22Rv1 (cell line): ENCODE measurements around the gene FAM120B.

Source experiments
- H3K27ac ChIP-seq: fragments of 450-650 bp; 2 replicates; pipeline ENCODE4 v1.5.1; 2017
- CTCF ChIP-seq: fragments of 450-650 bp; IDR thresholded peaks from 2 replicates; pipeline ENCODE4 v1.5.1; 2017; ENCODE audit warnings: mild to moderate bottlenecking
- ZFX ChIP-seq: fragments of 450-650 bp; IDR thresholded peaks from 2 replicates; pipeline ENCODE4 v1.6.1; 2017; ENCODE audit warnings: antibody characterized with exemption, borderline replicate concordance

The FAM120B gene

GRCh38 chr6:170372380-170373325, 66.1 kb downstream of the FAM120B start:
- TF ChIP-seq ZFX (no peak), CTCF (no peak)
- H3K27ac ChIP-seq: peak overlapping the region; percentile 62

GRCh38 chr6:170374571-170375444, 68.2 kb downstream of the FAM120B start:
- no peak overlapping the region for H3K27ac ChIP-seq
- TF ChIP-seq ZFX: no peak
- no peak for TF ChIP-seq CTCF

- no peak overlapping the region for H3K27ac ChIP-seq
- TF ChIP-seq ZFX: no peak
- TF ChIP-seq CTCF: no peak
Measured at GRCh38 chr6:170375661-170376060, 69.1 kb downstream of the FAM120B start.

DNA sequence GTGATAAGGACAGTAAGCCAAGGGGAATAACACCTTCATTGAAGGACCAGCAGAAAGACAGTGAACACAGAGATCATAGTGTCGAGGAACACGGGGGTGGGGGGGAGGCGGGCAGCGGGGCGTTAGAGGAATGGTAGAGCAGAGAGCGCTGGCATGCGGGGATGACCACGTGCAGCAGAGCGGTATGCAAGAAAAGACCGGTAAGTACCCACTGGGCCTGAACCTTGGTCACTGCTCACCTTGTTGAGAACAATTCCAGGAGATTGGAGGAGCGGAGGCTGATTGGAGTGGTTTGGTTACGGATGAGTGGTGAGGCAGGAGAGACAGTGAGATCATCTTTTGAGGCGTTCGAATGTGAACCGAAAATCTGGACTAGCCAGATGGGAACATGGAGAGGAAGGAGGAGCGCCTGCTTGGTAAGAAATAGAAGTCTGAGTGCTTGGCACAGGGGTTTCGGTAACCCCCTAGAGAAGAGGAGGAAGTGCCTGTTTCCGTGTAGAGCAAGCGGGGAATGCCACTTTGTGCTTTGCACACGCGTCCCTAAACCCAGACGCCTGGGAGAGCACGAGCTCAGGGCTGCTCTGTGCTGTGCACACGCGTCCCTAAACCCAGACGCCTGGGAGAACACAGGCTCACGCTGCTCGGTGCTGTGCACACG, 70.0 kb downstream of the FAM120B start:
- no peak overlapping the region for H3K27ac ChIP-seq
- TF ChIP-seq CTCF (no peak), ZFX (no peak)

DNA sequence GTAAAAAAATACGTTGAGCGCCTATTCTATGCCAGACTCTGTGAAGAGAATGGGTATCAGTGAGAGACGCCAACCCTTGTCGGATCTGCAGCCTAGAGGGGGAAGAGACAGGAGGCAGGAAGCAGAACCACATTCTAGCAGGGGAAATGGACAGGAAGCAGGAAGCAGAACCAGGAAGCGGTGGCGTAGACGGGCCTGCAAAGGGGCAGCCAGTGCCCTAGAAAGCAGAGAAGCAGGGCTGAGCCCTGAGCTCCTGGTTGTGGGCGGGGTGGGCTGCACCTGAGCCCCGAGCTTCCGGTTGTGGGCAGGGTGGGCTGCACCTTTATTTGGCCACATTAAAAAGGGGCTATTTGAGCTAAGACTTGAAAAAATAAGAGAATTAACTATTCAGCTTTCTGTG, 71.9 kb downstream of the FAM120B start:
- TF ChIP-seq CTCF (no peak), ZFX (no peak)
- no peak overlapping the region for H3K27ac ChIP-seq

- TF ChIP-seq CTCF (no peak), ZFX (no peak)
- H3K27ac ChIP-seq: no peak overlapping the region
Measured at GRCh38 chr6:170381562-170381961, 75.0 kb downstream of the FAM120B start.
